Gastroesophageal sphincter (tissue), 4 donors: ENCODE measurements around the gene OMP. TPM values are rescaled to one million over a fixed set of nuclear protein-coding genes. Genes with fewer than 3 reads are reported as not detected.
A peak's percentile ranks its signal among the peaks of the same experiment; 100 is the strongest.

Experiments
- ATAC-seq: fragments of 150-250 bp; one replicate; pipeline ENCODE4 v1.9.1; 2016; ENCODE audit warnings: mild to moderate bottlenecking, moderate library complexity
- H3K27ac ChIP-seq, 4 donors: fragments of 200-600 bp; sonication (generic) in 3 of 4; 1 replicate in 3 of 4; 2 replicates in 1 of 4; pipeline ENCODE4 v1.5.1; 2016 to 2019
- H3K27me3 ChIP-seq: fragments of 200-600 bp; sonication (generic); one replicate; pipeline ENCODE4 v1.5.1; 2019
- H3K36me3 ChIP-seq, 2 donors: fragments of 200-600 bp; sonication (generic); one replicate each; pipeline ENCODE4 v1.5.1; 2019; ENCODE audit warnings: control low read depth in 1 of 2
- H3K4me1 ChIP-seq, 3 donors: fragments of 200-600 bp; sonication (generic); 1 replicate in 2 of 3; 2 replicates in 1 of 3; pipeline ENCODE4 v1.5.1; 2016 to 2019; ENCODE audit warnings: control low read depth in 2 of 3
- H3K4me3 ChIP-seq, 2 donors: fragments of 200-600 bp; sonication (generic); one replicate each; pipeline ENCODE4 v1.5.1; 2019; ENCODE audit warnings: mild to moderate bottlenecking in 1 of 2, moderate library complexity in 1 of 2
- H3K9me3 ChIP-seq, 3 donors: fragments of 200-600 bp; sonication (generic); one replicate each; pipeline ENCODE4 v1.5.1; 2017 to 2019; ENCODE audit warnings: control low read depth in 2 of 3
- EP300 ChIP-seq: sonication (generic); formaldehyde crosslinking; IDR thresholded peaks from one replicate; pipeline ENCODE4 v1.6.1; 2017; ENCODE audit warnings: antibody characterized with exemption, mild to moderate bottlenecking
- POLR2A ChIP-seq, 2 donors: fragments of 450-650 bp; IDR thresholded peaks; one replicate each; pipeline ENCODE4 v1.6.1; 2017; ENCODE audit warnings: antibody characterized with exemption in 2 of 2, mild to moderate bottlenecking in 2 of 2, moderate library complexity in 1 of 2
- POLR2AphosphoS5 ChIP-seq: sonication (generic); formaldehyde crosslinking; IDR thresholded peaks from one replicate; pipeline ENCODE4 v1.6.1; 2017; ENCODE audit warnings: antibody characterized with exemption
- WGBS, 2 donors: methylation state at CpG; one replicate each; pipeline ENCODE4 v1.1.5; 2018; ENCODE audit warnings: low coverage in 1 of 2; 5-methylcytosine and 5-hydroxymethylcytosine counted together
- total RNA-seq, 4 donors: library from RNA; depleted of rRNA; stranded (reverse); fragments of >200 nt; gene quantifications; one replicate each; pipeline ENCODE4 v1.1.0, GENCODE V29; 2016
- TF ChIP-seq, protein P1 (sequence below), 4 experiments: fragments of 200-600 bp in 2 of 4; fragments of 450-650 bp in 2 of 4; sonication (generic) in 1 of 4; IDR thresholded peaks; one replicate each; pipeline ENCODE4 v1.5.1; 2017 to 2019; ENCODE audit warnings: antibody characterized with exemption in 4 of 4, mild to moderate bottlenecking in 2 of 4, moderate library complexity in 2 of 4

OMP gene
- total RNA-seq, 4 donors from 2014 or later = not detected

DNA sequence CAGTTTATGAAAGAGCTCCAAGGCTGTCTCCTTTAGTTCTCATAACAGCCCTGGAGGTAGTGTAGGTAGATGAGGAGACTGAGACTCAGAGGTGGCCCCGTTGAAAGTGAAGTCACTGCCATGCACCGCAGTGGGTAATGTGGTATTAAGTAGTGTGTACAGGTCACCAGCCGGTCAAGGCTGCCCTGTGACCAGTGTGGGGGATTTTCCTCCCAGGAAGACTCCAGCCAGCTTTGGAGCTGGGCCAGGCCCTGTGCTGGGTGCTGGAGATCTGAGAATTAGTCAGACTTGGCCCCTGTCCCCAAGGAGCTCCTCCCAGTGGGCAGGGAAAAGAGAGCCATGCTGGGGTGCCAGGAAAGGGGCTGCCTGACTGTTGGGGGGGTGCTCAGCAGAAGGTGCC lies 5.3 kb downstream of the OMP start:
- TF ChIP-seq POLR2A (IDR thresholded peaks at IDR 0.05) = no peak
- TF ChIP-seq, protein P1, sequence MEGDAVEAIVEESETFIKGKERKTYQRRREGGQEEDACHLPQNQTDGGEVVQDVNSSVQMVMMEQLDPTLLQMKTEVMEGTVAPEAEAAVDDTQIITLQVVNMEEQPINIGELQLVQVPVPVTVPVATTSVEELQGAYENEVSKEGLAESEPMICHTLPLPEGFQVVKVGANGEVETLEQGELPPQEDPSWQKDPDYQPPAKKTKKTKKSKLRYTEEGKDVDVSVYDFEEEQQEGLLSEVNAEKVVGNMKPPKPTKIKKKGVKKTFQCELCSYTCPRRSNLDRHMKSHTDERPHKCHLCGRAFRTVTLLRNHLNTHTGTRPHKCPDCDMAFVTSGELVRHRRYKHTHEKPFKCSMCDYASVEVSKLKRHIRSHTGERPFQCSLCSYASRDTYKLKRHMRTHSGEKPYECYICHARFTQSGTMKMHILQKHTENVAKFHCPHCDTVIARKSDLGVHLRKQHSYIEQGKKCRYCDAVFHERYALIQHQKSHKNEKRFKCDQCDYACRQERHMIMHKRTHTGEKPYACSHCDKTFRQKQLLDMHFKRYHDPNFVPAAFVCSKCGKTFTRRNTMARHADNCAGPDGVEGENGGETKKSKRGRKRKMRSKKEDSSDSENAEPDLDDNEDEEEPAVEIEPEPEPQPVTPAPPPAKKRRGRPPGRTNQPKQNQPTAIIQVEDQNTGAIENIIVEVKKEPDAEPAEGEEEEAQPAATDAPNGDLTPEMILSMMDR (IDR thresholded peaks at IDR 0.05) = peak in 1 of 4 experiments; percentile 14
- H3K4me3 ChIP-seq = no peak overlapping the region
- no peaks in the 10 kb centered on the region for H3K27me3 ChIP-seq
- peaks cover 0 to 9% of the 10 kb centered on the region in 2 donors for H3K36me3 ChIP-seq
- peak overlapping the region in 1 of 4 donors; percentile 29 for H3K27ac ChIP-seq
- no peaks in the 10 kb centered on the region for H3K9me3 ChIP-seq
- ATAC-seq = no peak
- WGBS, 2 donors = no CpG with 5 or more reads among the region's 3 CpGs
- H3K4me1 ChIP-seq = peaks cover 0 to 48% (median 7%) of the 10 kb centered on the region in 3 donors

DNA sequence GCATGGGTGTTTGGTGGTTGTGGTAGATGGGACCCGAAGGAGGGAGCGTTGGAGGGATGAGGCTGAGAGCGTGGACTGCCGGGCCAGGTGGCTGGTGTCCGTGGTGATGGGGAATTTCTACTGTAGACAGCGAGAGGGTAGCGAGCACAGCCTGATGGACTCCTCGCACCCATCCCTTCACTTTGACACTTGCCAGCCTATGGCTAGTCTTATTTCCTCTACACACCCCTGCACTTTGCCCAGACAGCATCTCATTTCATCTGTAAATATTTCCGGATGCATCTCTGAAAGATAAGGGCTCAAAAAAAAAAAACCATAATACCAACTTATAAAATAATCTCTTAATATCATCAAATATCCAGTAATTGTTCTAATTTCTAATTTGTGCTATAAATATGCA lies 5.8 kb downstream of the OMP start:
- no peaks in the 10 kb centered on the region for H3K27me3 ChIP-seq
- 81 to 89% methylated on average over 7 to 9 of the region's 9 CpGs for WGBS, 2 donors

GRCh38 chr11:77109236-77110019 lies 6.8 kb downstream of the OMP start:
- Histone ChIP-seq H3K36me3 (peaks cover 0 to 5% of the 10 kb centered on the region in 2 donors), H3K27me3 (no peaks in the 10 kb centered on the region), H3K4me3 (no peak overlapping the region), H3K27ac (peak overlapping the region in 2 of 4 donors; percentile 34 to 39), H3K4me1 (peaks cover 0 to 52% (median 7%) of the 10 kb centered on the region in 3 donors), H3K9me3 (no peaks in the 10 kb centered on the region)
- TF ChIP-seq POLR2AphosphoS5 = no peak
- TF ChIP-seq, protein P1 (IDR thresholded peaks at IDR 0.05) = no peak
- TF ChIP-seq POLR2A (IDR thresholded peaks at IDR 0.05) = no peak
- no peak for TF ChIP-seq EP300
- no peak for ATAC-seq
- WGBS, 2 donors = 57 to 67% methylated on average over 7 of the region's 11 CpGs

More for the DNA sequence above, 5.8 kb downstream of the OMP start:
- no peaks in the 10 kb centered on the region for H3K9me3 ChIP-seq
- peak overlapping the region in 1 of 4 donors; percentile 29 for H3K27ac ChIP-seq
- TF ChIP-seq POLR2A (IDR thresholded peaks at IDR 0.05) (no peak), POLR2AphosphoS5 (no peak), EP300 (no peak)
- TF ChIP-seq, protein P1 (IDR thresholded peaks at IDR 0.05) = no peak
- peaks cover 0 to 52% (median 7%) of the 10 kb centered on the region in 3 donors for H3K4me1 ChIP-seq
- H3K4me3 ChIP-seq = no peak overlapping the region
- no peak for ATAC-seq
- peaks cover 0 to 4% of the 10 kb centered on the region in 2 donors for H3K36me3 ChIP-seq

- no peak for TF ChIP-seq POLR2A (IDR thresholded peaks at IDR 0.05)
- no peak for TF ChIP-seq EP300
- TF ChIP-seq POLR2AphosphoS5 = no peak
- TF ChIP-seq, protein P1 (IDR thresholded peaks at IDR 0.05) = no peak
- no peak for ATAC-seq
- Histone ChIP-seq H3K4me3 (no peak overlapping the region), H3K9me3 (no peaks in the 10 kb centered on the region), H3K27me3 (no peaks in the 10 kb centered on the region), H3K4me1 (peaks cover 0 to 52% (median 7%) of the 10 kb centered on the region in 3 donors), H3K36me3 (peaks cover 0 to 12% of the 10 kb centered on the region in 2 donors), H3K27ac (no peak overlapping the region)
- no CpG with 5 or more reads among the region's 6 CpGs for WGBS, 2 donors
Observed at GRCh38 chr11:77110836-77111235, 8.2 kb downstream of the OMP start.

DNA sequence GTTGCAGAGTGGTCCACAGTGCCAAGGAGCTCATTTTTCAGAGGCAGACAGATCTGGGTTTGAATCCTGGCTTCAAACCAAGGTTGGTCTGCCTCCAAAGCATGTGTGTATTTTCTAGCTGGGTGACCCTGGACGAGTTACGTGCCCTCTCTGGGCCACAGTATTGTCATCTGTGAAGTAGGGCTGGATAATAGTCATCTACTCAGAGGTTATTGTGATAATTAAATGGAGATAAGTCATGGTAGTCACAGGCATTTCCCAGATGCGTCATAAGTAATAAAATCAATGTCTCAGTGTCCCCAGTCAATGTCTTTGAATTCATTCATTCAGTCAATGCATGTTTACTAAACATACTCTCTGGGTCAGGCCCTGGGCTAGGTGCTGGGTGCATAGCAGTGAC lies 8.6 kb downstream of the OMP start:
- no peak for ATAC-seq
- no peaks in the 10 kb centered on the region for H3K9me3 ChIP-seq
- peaks cover 0 to 51% (median 7%) of the 10 kb centered on the region in 3 donors for H3K4me1 ChIP-seq
- WGBS, 2 donors = 89% methylated on average over 1 of the region's 3 CpGs; no CpG with 5 or more reads in 1 of the 2 donors
- H3K27ac ChIP-seq = no peak overlapping the region
- no peak for TF ChIP-seq POLR2A (IDR thresholded peaks at IDR 0.05)
- TF ChIP-seq EP300 = no peak
- no peak for TF ChIP-seq POLR2AphosphoS5
- TF ChIP-seq, protein P1 (IDR thresholded peaks at IDR 0.05) = no peak
- H3K4me3 ChIP-seq = no peak overlapping the region
- no peaks in the 10 kb centered on the region for H3K27me3 ChIP-seq
- H3K36me3 ChIP-seq = peaks cover 0 to 17% of the 10 kb centered on the region in 2 donors
